Lower leg skin (tissue), 3 donors: ENCODE measurements around the gene ZNF778.

Source experiments
- CTCF ChIP-seq, 3 donors: fragments of 450-650 bp; IDR thresholded peaks; one replicate each; pipeline ENCODE4 v1.5.1; 2016; ENCODE audit warnings: antibody characterized with exemption in 3 of 3, mild to moderate bottlenecking in 3 of 3, moderate library complexity in 2 of 3
- POLR2A ChIP-seq, 2 donors: fragments of 450-650 bp; IDR thresholded peaks; one replicate each; pipeline ENCODE4 v1.6.1; 2016 to 2017; ENCODE audit warnings: antibody characterized with exemption in 2 of 2, mild to moderate bottlenecking in 1 of 2, moderate library complexity in 1 of 2

- TF ChIP-seq CTCF (IDR thresholded peaks at IDR 0.05) (no peak), POLR2A (IDR thresholded peaks at IDR 0.05) (no peak)
These were observed 60.3 kb downstream of the ZNF778 start for GRCh38 chr16:89277641-89278341.
